ENCODE data around the gene HSD17B8.
A peak's percentile ranks its signal among the peaks of the same experiment; 100 is the strongest.

Gene HSD17B8

GRCh38 chr6:33241968-33242367 is 37.5 kb downstream of the HSD17B8 start:
- no peak for DNase-seq (ENCODE audit: low read depth in 2 of 2)

DNA sequence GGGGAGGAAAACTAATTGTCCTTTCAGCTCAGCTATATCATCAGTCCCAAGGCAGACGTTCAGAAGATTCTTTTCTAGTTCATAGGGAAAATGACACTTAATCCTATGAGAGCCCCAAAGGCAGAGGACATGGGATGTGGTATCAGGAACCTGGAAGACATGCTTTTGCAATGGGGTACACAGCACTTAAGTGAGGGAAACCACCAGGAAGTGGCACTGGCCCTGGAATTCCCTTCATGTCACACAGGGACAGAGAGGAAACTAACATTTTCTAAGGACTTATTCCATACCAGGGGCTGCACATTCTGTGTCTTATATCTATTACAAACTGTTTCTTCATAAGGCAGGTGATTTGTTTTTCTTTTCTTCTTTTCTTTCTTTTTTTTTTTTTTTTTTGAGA is 39.0 kb downstream of the HSD17B8 start:
- DNase-seq (ENCODE audit: low read depth in 2 of 2) = no peak

- peak; percentile 93 for DNase-seq (ENCODE audit: low read depth in 2 of 2)
Measured at GRCh38 chr6:33247977-33248642, 43.7 kb downstream of the HSD17B8 start.

DNA sequence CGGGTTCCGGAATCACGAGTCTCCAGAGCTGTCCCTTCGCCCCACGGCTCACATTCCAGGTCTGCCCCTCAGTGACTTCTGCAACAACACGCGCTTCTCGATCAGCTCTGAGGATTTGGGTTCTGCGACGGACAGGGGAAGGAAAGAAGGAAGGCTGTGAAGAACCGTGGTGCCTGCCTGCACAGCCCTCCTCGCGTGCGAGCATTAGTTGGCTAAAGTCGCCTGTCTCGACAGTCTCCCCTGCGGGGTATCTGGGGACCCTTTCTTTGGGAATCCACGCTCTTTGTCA is 44.1 kb downstream of the HSD17B8 start:
- no peak for DNase-seq (ENCODE audit: low read depth in 2 of 2)

- peak; percentile 86 to 93 for DNase-seq (ENCODE audit: low read depth in 2 of 2)
Measured at GRCh38 chr6:33248932-33249731, 44.7 kb downstream of the HSD17B8 start.

DNA sequence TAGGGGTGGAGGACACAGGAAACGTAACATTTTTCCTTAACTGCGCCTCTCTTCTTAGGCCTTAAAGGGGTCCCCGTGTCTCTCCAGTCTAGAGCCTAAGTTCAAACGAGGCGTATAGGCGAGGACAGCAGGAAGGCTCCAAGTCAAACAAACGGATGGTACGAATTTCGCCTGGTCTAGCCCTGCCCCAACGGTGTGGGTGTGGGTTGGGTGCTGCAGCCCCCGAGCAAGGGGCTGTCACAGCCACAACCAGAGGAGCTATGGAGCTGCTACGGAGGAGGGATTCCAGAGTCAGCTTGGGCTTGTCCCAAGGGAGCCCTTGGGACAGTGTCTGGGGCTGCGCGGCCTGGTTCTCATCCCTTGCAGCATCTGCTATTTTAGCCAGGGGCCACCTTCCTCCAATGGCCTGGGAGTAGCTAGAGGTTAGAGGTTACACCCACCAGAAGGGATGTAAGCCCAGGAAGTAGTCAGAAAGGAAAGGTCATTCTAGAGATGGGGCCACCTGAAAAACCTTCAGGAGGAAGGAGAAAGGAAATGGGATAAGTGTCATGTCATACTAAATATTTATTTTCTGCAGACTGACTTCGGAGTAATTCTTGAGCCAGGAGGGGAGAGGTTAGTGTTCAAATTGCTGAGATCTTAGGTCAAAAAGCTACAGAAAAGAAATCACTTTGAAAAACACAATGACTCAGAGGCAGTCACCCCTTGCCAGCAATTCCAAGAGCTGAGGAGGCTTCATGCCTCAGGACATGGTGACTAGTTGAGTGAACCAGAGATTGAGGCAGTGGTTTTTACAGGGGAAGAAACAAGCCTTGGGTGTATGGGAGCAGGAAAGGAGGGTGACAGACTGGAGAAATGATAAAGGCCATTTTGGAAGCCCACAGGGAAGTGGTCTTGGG is 45.5 kb downstream of the HSD17B8 start:
- DNase-seq (ENCODE audit: low read depth in 2 of 2) = no peak

DNA sequence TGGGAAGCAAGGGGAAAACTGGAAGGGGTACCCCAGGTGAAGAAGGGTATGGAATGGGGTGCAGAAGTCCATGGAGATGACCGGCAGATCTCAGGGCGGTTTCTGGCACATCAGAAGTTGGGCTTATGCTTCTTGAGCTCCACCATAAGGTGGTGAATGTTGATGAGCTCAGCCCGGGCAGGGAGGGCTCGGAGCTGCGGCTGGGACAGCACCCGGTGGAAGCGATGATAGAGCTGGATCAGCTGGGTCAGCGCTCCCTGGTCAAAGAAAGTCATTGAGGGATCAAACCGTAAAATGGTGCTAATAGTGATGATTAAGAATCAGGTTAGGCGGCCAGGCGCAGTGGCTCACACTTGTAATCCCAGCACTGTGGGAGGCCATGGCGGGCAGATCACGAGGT is 46.3 kb downstream of the HSD17B8 start:
- no peak for DNase-seq (ENCODE audit: low read depth in 2 of 2)

DNA sequence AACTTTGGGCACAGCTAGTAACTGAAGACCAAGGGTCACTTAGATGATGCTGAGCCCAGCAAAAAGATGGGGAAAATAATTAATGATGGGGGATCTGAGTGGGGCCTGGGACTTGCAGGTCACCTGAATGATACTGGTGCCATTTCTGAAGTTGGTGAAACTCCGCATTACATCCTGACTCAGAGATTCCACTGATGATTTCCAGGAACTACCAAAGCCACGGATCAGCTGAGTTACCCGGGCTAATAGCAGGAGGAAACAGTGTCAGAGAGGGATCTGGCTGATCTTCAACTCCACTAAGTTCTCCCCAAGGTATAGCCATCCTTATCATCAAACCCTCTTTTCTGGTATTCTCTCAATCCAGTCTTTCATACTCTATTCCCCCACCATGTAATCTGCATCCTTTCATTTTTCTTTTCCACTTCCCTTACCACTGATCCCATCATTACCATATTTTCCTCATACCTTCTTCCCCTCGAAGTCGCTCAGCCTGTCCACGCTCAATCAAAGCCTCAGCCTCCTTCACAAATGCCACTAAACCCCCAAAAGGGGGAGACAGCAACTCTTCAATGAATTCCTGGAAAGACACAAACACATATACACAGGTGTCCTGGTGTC is 47.0 kb downstream of the HSD17B8 start:
- DNase-seq (ENCODE audit: low read depth in 2 of 2) = no peak

GRCh38 chr6:33252759-33253158 is 48.3 kb downstream of the HSD17B8 start:
- no peak for DNase-seq (ENCODE audit: low read depth in 2 of 2)

DNA sequence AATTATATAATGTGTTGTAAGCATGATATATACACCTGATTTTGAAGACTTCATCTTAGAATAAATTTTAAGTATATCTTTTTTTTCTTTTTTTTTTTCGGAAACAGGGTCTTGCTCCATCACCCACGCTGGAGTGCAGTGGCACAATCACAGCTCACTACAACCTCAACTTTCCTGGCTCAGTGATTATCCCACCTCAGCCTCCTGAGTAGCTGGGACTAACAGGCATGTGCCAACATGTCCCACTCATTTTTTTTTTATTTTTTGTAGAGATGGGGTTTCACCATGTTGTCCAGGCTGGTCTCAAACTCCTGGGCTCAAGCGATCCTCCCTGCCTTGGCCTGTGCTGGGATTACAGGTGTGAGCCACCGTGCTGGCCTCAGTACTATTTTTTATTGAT is 50.1 kb downstream of the HSD17B8 start:
- no peak for DNase-seq (ENCODE audit: low read depth in 2 of 2)

Measured in activated CD4-positive, alpha-beta T cell treated with anti-CD3 and anti-CD28 coated beads for 24 hours (primary cell).